Hindlimb muscle (tissue), 1 donor: ENCODE results near the gene GSAP. TPM values are rescaled to one million over a fixed set of nuclear protein-coding genes. Genes with fewer than 3 reads are reported as not detected.
"Not testable (repeated sequence)": the region's sequence is repeated elsewhere in the genome, so short reads cannot be mapped to it uniquely, and the experiment has no call there.

Source experiments
- DNase-seq: peaks from one replicate; pipeline ENCODE4 v3.0.0-alpha.2; 2013
- polyA plus RNA-seq: library from polyadenylated mRNA; unstranded; fragments of 120-200 nt; gene quantifications from one replicate; pipeline ENCODE4 v1.2.1, GENCODE V29; 2013; ENCODE audit not compliant: insufficient read length

The GSAP gene
- polyA plus RNA-seq, 1 donor, result 5.0 TPM

DNA sequence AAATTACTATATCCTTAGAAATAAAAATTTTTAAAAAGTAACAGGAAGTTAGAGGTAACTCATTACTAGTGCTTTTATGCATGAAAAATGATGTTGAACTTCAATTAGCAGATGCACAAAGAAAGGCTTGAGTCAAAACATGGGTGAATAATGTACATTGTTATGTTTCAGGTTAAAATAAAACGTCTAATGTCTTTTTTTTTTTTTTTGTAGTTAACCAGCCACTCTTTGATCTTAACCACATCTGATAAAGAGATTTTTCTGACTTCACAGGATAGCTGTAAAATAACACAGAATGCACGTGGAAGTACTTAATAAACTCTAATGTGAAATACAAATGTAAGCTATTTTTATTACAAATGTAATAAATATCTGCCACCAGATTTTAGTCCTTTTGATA lies 61.7 kb downstream of the GSAP start:
- no peak for DNase-seq

- DNase-seq, result no peak
Measured at GRCh38 chr7:77353911-77354310, 62.2 kb downstream of the GSAP start.

DNA sequence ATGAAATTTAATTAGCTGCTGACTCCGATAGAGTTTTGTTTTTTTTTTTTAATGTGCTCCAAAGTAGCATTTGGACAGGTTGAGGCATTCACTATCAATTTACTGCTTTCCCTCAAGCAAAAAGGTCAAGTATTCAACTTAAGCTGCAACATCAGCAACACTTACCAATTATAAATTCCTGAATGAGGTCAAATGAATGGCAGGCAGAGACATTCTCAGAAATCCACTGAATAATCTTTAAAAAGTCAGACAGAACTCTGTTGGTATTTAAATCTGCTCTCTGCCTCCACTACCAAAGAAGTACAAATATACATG lies 62.8 kb downstream of the GSAP start:
- DNase-seq, result no peak

- DNase-seq, result no peak
Measured at GRCh38 chr7:77352665-77353406, 63.3 kb downstream of the GSAP start.

- no peak for DNase-seq
Measured at GRCh38 chr7:77351539-77352004, 64.6 kb downstream of the GSAP start.

GRCh38 chr7:77349141-77349540 lies 67.0 kb downstream of the GSAP start:
- no peak for DNase-seq

- no peak for DNase-seq
Measured at GRCh38 chr7:77348371-77348813, 67.8 kb downstream of the GSAP start.

DNA sequence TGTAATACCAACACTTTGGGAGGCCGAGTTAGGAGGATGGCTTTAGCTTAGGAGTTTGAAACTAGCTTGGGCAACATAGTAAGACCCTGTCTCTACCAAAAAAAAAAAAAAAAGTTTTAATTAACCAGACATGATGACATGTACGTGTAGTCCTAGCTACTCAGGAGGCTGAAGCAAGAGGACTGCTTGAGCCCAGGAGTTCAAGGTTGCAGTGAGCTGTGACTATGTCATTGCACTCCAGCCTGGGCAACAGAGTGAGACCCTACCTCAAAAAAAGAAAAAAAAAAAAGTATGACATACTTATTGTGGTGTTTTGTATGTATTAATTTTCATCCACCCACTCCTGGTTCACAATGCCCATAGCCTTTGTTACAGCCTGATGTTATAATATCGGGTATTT lies 69.7 kb downstream of the GSAP start:
- no peak for DNase-seq

DNA sequence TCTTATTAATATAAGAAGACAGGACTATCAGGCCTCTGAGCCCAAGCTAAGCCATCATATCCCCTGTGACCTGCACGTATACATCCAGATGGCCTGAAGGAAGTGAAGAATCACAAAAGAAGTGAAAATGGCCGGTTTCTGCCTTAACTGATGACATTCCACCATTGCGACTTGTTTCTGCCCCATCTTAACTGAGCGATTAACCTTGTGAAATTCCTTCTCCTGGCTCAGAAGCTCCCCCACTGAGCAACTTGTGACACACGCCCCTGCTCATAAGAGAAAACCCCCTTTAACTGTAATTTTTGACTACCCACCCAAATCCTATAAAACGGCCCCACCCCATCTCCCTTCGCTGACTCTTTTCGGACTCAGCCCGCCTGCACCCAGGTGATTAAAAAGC lies 70.7 kb downstream of the GSAP start:
- DNase-seq, result not testable (repeated sequence)

DNA sequence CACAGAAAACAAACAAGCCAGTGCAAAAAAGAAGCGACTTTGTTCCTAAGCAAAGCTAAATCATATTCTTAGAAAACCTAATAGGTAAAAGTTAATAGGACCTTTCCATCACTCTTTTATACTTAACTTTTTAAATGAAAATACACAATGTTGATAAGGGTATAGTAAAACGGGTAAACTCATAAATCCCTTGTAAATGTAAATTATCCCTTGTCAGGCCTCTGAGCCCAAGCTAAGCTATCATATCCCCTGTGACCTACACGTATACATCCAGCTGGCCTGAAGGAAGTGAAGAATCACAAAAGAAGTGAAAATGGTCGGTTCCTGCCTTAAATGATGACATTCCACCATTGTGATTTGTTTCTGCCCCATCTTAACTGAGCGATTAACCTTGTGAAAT lies 76.4 kb downstream of the GSAP start:
- no peak for DNase-seq

GRCh38 chr7:77338883-77339629 lies 77.1 kb downstream of the GSAP start:
- DNase-seq, result no peak

- no peak for DNase-seq
Measured at GRCh38 chr7:77338260-77338659, 77.9 kb downstream of the GSAP start.

DNA sequence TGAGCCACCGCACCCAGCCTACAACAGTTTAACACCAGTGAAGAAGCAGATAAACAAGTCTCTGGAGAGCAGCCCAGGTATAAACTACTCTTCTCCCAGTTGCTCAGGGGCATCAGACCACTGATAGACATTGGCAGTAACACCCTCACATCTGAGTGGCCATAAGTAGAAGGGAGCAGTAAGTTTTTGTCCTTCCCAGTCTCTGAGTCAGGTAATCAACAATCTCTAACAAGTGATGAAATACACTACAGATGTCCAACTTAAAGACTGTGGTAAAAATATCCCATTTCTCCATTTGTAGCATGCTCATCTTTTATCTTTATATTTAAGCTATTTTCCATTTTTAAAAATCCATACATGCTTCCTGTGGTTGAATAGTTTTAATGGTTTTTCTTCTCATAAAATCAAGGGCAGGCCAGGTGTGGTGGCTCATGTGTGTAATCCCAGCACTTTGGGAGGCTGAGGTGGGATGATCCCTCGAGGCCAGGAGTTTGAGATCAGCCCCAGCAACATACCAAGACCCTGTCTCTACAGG lies 78.6 kb downstream of the GSAP start:
- no peak for DNase-seq

DNA sequence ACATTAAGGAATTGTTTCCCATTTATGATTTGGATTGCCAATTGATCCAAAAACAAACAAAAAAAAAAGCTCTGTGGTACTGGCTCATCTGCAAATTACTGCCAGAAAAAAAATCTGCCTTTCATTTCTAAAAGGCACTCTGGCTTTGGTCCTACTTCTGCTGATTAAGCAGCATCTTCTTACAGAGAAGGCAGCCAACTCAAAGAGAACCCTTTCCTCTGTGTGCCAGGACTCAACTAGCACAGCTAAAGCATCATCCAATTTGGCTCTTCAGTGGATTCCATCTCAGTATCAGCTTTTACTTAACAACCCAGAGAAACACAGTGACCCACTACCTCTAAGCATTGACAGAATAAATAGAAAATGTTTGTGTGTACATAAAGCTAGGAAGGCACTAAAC lies 80.6 kb downstream of the GSAP start:
- no peak for DNase-seq

GRCh38 chr7:77334039-77334438 lies 82.1 kb downstream of the GSAP start:
- not testable (repeated sequence) for DNase-seq

DNA sequence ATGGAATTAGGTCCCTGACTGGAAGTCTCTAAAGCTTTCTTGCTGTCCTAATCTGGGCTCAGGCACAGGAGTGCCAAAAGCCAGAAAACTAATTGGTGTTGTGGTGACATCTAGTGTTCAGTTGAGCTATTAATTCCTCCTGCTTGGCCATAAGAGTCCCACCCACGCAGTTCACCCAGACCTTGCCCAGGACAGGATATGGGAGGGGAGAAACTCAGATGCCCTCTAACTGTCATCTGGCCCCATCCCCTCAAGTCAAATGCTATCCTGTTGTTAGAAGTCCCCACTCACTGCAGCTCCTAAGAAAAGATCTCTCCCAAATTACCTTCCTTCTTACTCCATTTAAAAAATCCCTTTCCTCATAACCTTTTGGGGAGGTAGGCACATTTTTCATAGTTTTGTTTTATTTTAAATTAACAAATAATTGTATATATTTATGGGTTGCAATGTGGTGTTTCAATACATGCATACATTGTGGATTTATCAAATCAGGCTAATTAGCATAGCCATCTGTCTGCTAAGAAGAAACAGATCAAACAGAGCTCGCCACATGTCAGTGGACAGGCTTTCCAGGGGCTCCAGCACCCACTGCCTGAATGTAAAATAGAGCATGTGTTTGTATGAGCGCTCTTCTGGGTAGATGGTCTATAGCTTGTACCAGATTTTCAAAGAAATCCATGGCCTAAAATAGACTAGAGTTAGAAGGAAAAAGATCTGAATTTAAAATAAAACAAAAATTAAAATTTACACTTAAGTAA lies 84.0 kb downstream of the GSAP start:
- peak; percentile 87 for DNase-seq

DNA sequence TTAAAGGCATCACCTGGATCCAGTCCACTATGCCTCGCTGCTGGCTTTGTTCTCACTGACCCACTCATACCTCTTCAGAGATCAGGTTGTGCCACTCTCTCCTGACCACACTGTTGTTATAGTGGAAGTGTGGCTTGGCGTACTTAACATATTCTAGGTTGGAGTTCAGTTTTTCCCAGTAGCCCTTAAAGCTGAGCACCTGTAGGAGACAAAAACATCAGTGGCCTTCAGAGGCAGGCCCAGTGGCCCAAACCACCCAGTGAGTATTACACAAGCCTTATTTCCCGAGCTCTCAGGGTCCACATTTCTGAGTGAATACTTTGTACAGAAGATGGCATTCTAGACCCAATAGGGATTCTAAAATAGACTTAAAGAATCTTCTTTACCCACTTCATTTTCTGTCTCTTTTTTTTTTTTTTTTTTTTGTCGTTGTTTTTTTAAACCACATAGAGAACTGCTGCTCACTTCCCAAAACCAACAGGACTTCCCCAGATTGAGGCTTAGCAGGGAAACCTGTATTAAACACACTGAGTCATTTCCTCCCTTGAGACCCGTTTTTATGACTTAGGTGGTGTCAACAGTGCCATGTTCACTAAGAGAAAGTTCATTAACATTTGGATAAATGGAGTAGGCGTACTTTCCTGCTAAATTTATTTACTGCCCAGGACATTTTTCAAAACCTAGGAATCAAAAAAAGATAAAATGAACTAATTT lies 85.8 kb downstream of the GSAP start:
- DNase-seq, result no peak

- DNase-seq, result no peak
Measured at GRCh38 chr7:77329466-77330168, 86.5 kb downstream of the GSAP start.

- no peak for DNase-seq
Measured at GRCh38 chr7:77328669-77329068, 87.5 kb downstream of the GSAP start.

DNA sequence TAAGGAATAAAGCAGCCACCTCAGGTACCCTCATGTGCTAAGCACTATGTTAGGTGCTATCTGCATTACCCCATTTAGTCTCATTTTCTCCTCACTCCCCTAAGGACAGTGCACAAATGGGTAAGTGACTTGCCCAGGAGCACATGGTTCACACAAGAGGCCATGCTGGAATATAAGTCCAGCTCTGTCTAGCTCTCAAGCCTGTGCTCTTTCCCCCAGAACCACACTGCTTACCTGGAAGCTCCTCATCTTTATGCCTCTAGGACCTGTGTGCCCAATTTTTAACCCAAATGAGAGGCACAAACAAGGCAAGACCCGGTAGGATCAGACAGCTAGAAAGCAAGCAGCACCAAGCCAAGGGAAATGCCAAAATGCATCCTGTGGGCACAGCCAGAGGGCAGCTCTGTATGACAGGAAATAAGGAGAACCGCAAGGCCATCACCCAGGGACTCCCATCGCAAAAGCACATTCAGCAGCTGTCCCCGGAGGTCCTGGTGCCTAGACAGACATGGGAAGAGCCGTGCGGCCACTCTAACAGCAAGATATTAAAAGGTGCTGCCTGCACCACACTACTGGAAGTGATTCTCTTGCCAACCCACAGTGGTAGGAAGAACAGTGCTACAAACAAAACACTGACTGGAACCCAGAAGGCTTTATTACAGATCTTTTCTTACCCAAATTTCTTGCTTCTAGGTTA lies 88.1 kb downstream of the GSAP start:
- DNase-seq, result no peak
